Measurements from ENCODE around the gene PDE4D. TPM values are rescaled to one million over a fixed set of nuclear protein-coding genes. Genes with fewer than 3 reads are reported as not detected.

Gene PDE4D
- total RNA-seq, 1 donor from 2014 or later, result 2.3 TPM

DNA sequence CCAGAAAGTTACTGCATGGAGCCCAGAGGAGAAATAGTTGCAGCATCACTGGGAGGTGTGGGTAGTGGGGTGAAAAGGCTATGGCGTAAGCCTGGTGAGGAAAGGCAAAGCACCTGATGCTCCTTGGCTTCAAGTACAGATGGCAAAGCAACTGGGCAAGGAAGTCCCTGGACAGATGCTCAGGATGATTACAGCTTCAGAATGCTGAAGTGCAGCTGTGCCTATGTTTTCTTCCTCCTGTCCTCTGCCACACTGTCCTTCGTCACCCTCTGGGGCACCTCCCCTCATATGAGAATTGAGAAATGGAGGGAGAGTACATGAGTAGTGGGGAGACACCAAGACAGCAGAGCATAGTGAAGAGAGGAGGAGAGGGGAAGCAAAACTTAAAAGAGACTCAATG is 328.0 kb downstream of the PDE4D start:
- H4K20me1 ChIP-seq (ENCODE audit: low read depth), result no peaks in the 10 kb centered on the region
- TF ChIP-seq EZH2phosphoT487 (IDR thresholded peaks at IDR 0.05) (no peak), CTCF (IDR thresholded peaks at IDR 0.05) (no peak), EZH2 (IDR thresholded peaks at IDR 0.05) (no peak)
- H2AFZ ChIP-seq (replicated peaks), result no peak overlapping the region
- no peaks in the 10 kb centered on the region for H3K27me3 ChIP-seq
- no peaks in the 10 kb centered on the region for H3K79me2 ChIP-seq (ENCODE audit: low read depth)
- peaks cover 7% of the 10 kb centered on the region for H3F3A ChIP-seq (ENCODE audit: low read depth)
- Mint-ChIP-seq H3K4me3 (no peak overlapping the region), H3K4me1 (peaks cover 45% of the 10 kb centered on the region), H3K9me3 (peaks cover 9% of the 10 kb centered on the region), H3K36me3 (peaks cover 3% of the 10 kb centered on the region), H3K27ac (peak overlapping the region; percentile 12), H3K27me3 (ENCODE audit: insufficient read depth, low read depth) (no peaks in the 10 kb centered on the region)
- DNase-seq (ENCODE audit: low spot score), result no peak
- no peak overlapping the region for H3K27ac ChIP-seq
- H3K9ac ChIP-seq, result no peak overlapping the region
- H3K9me3 ChIP-seq (ENCODE audit: low read depth), result no peaks in the 10 kb centered on the region
- no peaks in the 10 kb centered on the region for H3K36me3 ChIP-seq
- H3K4me1 ChIP-seq, result peaks cover 42% of the 10 kb centered on the region
- H3K4me3 ChIP-seq, result no peak overlapping the region
- H3K4me2 ChIP-seq, result no peak overlapping the region

GRCh38 chr5:59564895-59565294 is 328.6 kb downstream of the PDE4D start:
- no peak overlapping the region for H3K4me3 Mint-ChIP-seq
- H3K79me2 ChIP-seq (ENCODE audit: low read depth), result no peaks in the 10 kb centered on the region
- H3K27me3 ChIP-seq, result no peaks in the 10 kb centered on the region
- H2AFZ ChIP-seq (replicated peaks), result no peak overlapping the region
- TF ChIP-seq EZH2 (IDR thresholded peaks at IDR 0.05) (no peak), CTCF (IDR thresholded peaks at IDR 0.05) (no peak), EZH2phosphoT487 (IDR thresholded peaks at IDR 0.05) (no peak)
- H3K4me2 ChIP-seq, result no peak overlapping the region
- H3K27ac ChIP-seq, result no peak overlapping the region
- H3K27ac Mint-ChIP-seq, result peak overlapping the region; percentile 2
- H3K36me3 ChIP-seq, result no peaks in the 10 kb centered on the region
- H3K9ac ChIP-seq, result no peak overlapping the region
- H3K27me3 Mint-ChIP-seq (ENCODE audit: insufficient read depth, low read depth), result no peaks in the 10 kb centered on the region
- DNase-seq (ENCODE audit: low spot score), result no peak
- no peaks in the 10 kb centered on the region for H4K20me1 ChIP-seq (ENCODE audit: low read depth)
- peaks cover 3% of the 10 kb centered on the region for H3K36me3 Mint-ChIP-seq
- H3K4me1 ChIP-seq, result peaks cover 35% of the 10 kb centered on the region
- H3K9me3 Mint-ChIP-seq, result peaks cover 11% of the 10 kb centered on the region
- H3K4me1 Mint-ChIP-seq, result peaks cover 44% of the 10 kb centered on the region
- peaks cover under 1% of the 10 kb centered on the region for H3F3A ChIP-seq (ENCODE audit: low read depth)
- H3K9me3 ChIP-seq (ENCODE audit: low read depth), result no peaks in the 10 kb centered on the region
- H3K4me3 ChIP-seq, result no peak overlapping the region

- Mint-ChIP-seq H3K27me3 (ENCODE audit: insufficient read depth, low read depth) (no peaks in the 10 kb centered on the region), H3K27ac (peak overlapping the region; percentile 71), H3K36me3 (peaks cover 3% of the 10 kb centered on the region), H3K9me3 (peaks cover 9% of the 10 kb centered on the region), H3K4me1 (peaks cover 40% of the 10 kb centered on the region), H3K4me3 (peak overlapping the region; percentile 46)
- no peaks in the 10 kb centered on the region for H3F3A ChIP-seq (ENCODE audit: low read depth)
- H2AFZ ChIP-seq (replicated peaks), result no peak overlapping the region
- H3K27ac ChIP-seq, result no peak overlapping the region
- peak; percentile 69 for DNase-seq (ENCODE audit: low spot score)
- H3K9ac ChIP-seq, result no peak overlapping the region
- no peaks in the 10 kb centered on the region for H3K27me3 ChIP-seq
- H3K9me3 ChIP-seq (ENCODE audit: low read depth), result no peaks in the 10 kb centered on the region
- H3K36me3 ChIP-seq, result no peaks in the 10 kb centered on the region
- H3K4me1 ChIP-seq, result peaks cover 21% of the 10 kb centered on the region
- no peaks in the 10 kb centered on the region for H3K79me2 ChIP-seq (ENCODE audit: low read depth)
- H3K4me3 ChIP-seq, result no peak overlapping the region
- TF ChIP-seq EZH2phosphoT487 (IDR thresholded peaks at IDR 0.05) (no peak), EZH2 (IDR thresholded peaks at IDR 0.05) (no peak), CTCF (IDR thresholded peaks at IDR 0.05) (no peak)
- peak overlapping the region; percentile 30 for H3K4me2 ChIP-seq
- no peaks in the 10 kb centered on the region for H4K20me1 ChIP-seq (ENCODE audit: low read depth)
Measured at GRCh38 chr5:59562756-59563389, 330.7 kb downstream of the PDE4D start.

Measured in neural progenitor cell (in vitro differentiated cells).